Skin epidermis (tissue), 12 donors: Measurements from ENCODE around the gene ENG.
"Not testable (repeated sequence)": the region's sequence is repeated elsewhere in the genome, so short reads cannot be mapped to it uniquely, and the experiment has no call there.

Experiments used
- H3K27ac ChIP-seq, 21 experiments: fragments of 200-600 bp; sonication (generic) in 11 of 21; one replicate each; pipeline ENCODE4 v1.5.0; 2020; ENCODE audit warnings: mild to moderate bottlenecking in 3 of 21, inconsistent platforms in 2 of 21, moderate library complexity in 2 of 21
- H3K4me3 ChIP-seq, 7 experiments: fragments of 200-600 bp; sonication (generic) in 2 of 7; one replicate each; pipeline ENCODE4 v1.5.0; 2020; ENCODE audit warnings: inconsistent platforms in 2 of 7, mild to moderate bottlenecking in 2 of 7, moderate library complexity in 1 of 7

Gene ENG

DNA sequence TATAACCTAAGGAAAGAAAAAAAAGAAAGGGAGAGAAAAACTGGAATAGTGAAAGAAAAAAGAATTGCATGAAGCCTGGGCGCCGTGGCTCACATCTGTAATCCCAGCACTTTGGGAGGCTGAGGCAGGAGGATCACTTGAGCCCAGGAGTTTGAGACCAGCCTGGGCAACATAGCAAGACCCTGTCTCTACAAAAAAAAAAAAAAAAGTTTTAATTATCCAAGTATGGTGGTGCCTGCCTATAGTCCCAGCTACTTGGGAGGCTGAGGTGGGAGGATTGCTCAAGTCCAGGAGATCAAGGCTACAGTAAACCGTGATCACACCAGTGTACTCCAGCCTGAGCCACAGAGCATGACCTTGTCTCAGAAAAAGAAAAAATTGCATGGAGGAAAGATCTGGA is 27.3 kb upstream of the ENG start:
- H3K27ac ChIP-seq, result not testable (repeated sequence)

GRCh38 chr9:127880143-127880542 is 25.7 kb upstream of the ENG start:
- Histone ChIP-seq H3K4me3 (no peak overlapping the region), H3K27ac (no peak overlapping the region)

More for the DNA sequence above, 27.3 kb upstream of the ENG start:
- H3K4me3 ChIP-seq, result not testable (repeated sequence)

- Histone ChIP-seq H3K4me3 (no peak overlapping the region), H3K27ac (peak overlapping the region in 1 of 21 experiments; percentile 83)
Measured at GRCh38 chr9:127878652-127879390, 24.4 kb upstream of the ENG start.

GRCh38 chr9:127878001-127878651 is 23.7 kb upstream of the ENG start:
- peak overlapping the region; percentile 34 to 60 (median 42) for H3K4me3 ChIP-seq
- peak overlapping the region in 17 of 21 experiments; percentile 41 to 90 (median 82) for H3K27ac ChIP-seq

DNA sequence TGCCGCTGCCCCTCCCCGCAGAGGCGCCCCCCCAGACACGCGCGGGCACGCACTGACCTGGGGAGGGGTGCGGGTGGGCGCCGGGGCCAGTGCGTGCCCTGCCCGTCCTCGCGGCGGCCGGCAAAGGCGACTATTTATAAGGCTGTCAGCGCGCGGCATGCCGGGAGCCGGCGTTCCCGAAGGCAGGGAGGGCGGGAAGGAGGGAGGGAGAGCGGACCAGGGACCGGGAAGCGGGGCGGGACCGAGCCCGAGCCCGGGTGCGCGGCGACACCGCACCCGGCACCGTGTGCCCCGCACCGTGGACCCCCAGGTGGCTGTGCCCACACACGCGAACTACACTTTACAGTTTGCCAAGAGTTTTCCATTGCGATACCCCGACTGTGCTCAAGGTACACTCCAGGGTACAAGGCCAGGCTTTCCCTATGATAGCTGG is 23.1 kb upstream of the ENG start, which contains the start of gene AK1:
AK1 (minus strand) TSS at position 110 of the 433 bp plus-strand sequence. CDS start 3,058 bp downstream, outside the sequence.
- peak within 1 kb of the TSS; percentile 34 to 60 (median 42) for H3K4me3 ChIP-seq
- peak within 1 kb of the TSS in 20 of 21 experiments; percentile 41 to 90 (median 81) for H3K27ac ChIP-seq

DNA sequence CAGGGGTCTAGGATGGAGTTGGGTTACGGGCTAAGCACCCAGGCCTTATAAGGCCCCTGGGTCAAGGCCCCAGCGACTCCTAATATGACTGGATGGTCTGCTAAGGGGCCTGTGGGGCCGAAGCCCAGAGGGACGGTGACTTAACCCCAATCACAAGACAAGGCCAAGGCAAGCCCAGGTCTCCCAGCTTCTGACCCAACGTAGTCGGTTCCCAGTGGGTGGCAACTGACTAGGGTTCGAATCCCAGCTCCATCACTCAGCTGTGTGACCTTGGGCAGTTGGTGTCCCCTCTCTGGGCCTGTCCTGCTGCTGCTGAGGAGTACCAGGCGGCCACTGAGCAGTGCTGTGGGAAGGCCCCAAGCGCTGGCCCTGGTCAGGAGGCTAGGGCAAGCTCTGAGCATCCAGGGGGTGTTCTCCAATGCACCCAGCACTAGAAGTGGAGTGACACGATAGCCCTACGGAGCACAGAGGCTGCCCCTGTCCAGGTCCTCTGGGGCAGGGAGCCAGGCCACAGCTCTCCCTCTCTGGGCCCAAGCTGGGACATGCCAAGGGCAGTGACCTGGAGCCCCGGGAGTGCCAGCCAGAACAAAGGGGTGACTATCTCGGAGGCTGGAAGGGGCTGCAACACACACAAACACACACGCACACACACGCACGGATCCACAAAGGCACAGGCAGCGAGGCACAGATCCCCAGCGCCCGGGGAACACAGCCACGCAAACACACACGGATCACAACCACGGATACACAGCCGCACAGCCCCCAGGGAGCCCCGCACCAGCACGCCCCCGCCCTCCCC is 22.5 kb upstream of the ENG start:
- Histone ChIP-seq H3K4me3 (peak overlapping the region; percentile 34 to 60 (median 42)), H3K27ac (peak overlapping the region in 20 of 21 experiments; percentile 41 to 90 (median 81))

GRCh38 chr9:127876026-127876763 is 21.7 kb upstream of the ENG start:
- H3K4me3 ChIP-seq, result peak overlapping the region in 1 of 7 experiments; percentile 42

DNA sequence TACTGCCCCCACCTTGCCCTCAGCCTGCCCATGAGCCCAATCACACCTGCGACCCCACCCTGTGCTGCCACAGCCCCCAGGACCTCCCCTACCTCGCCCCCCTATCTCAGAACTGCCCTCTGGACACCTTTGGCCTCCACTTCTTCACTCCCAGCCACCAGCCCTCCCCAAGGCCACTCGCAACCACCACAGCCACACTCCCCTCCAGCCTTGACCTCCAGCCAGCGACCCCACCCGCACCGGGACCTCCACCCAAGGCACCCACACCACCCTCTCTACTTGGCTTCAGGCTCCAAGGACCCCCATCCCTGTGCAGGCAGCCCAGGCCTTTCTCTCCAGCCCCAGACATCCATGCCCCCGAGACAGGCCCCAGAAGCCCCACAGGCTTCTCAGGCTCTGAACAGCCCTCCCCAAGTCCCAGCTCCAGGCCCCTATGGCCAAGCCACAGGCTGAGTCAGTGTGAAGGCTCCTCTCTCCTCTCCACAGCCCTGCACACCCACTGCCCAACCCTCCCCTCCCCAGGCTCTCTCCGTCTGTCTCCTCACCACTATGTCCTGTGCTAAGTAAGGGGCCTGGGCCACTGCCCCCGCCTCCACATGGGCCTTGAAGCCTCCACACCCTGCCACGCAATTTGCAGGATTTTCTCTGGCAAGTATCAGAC is 21.0 kb upstream of the ENG start:
- no peak overlapping the region for H3K4me3 ChIP-seq
- H3K27ac ChIP-seq, result peak overlapping the region in 11 of 21 experiments; percentile 14 to 90 (median 52)

More at GRCh38 chr9:127876026-127876763, 21.7 kb upstream of the ENG start:
- H3K27ac ChIP-seq, result peak overlapping the region in 7 of 21 experiments; percentile 14 to 90 (median 80)

GRCh38 chr9:127874301-127875221 is 20.1 kb upstream of the ENG start:
- Histone ChIP-seq H3K4me3 (no peak overlapping the region), H3K27ac (peak overlapping the region in 9 of 21 experiments; percentile 41 to 82 (median 56))

- Histone ChIP-seq H3K4me3 (no peak overlapping the region), H3K27ac (peak overlapping the region in 8 of 21 experiments; percentile 28 to 73 (median 52))
Measured at GRCh38 chr9:127873886-127874285, 19.4 kb upstream of the ENG start.

- H3K27ac ChIP-seq, result peak overlapping the region in 5 of 21 experiments; percentile 4 to 73 (median 46)
- H3K4me3 ChIP-seq, result no peak overlapping the region
Measured at GRCh38 chr9:127873223-127873691, 18.8 kb upstream of the ENG start.

- H3K27ac ChIP-seq, result peak overlapping the region in 1 of 21 experiments; percentile 4
- no peak overlapping the region for H3K4me3 ChIP-seq
Measured at GRCh38 chr9:127872369-127873222, 18.1 kb upstream of the ENG start.

DNA sequence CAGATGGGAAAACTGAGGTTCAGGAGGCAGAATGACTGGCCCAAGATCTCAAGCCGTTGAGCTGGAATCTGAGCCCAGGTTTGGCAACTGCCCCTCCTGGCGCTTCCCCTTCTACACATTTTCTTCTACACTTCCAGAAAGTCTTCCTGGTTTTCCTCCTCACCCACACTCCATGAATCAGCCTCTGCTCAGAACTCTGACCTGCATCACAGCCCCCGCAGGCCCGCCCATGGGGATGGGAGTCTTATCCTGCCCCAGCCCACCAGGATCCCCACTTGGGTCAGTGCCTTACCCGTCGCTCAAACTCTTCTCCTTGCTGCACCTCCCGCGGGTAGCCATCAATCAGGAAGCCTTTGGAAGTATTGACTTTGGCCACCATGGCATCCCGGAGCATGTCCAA is 17.1 kb upstream of the ENG start:
- Histone ChIP-seq H3K4me3 (no peak overlapping the region), H3K27ac (no peak overlapping the region)

DNA sequence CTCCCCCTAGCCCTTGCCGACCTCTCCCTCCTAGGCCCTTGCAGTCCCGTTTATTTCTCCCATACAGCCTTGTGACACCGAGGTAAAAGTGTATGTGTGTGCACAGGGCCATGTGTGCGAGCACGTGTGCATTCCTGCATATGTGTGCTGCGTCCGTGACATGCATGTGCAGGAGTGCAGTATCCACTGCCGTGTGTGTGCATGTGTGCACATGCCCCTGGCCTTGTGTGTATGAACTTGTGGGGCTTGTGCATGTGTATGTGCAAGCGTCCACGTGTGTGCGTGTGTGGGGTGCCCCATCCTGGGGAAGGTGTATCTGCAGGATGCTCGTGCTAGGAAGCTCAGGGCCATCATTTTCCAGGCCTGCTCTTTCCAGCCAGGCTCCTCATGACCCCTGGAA is 16.4 kb upstream of the ENG start:
- no peak overlapping the region for H3K4me3 ChIP-seq
- no peak overlapping the region for H3K27ac ChIP-seq

- not testable (repeated sequence) for H3K27ac ChIP-seq, H3K4me3 ChIP-seq
Measured at GRCh38 chr9:127870153-127870491, 15.7 kb upstream of the ENG start.

- peak overlapping the region in 4 of 21 experiments; percentile 7 to 33 (median 26) for H3K27ac ChIP-seq
Measured at GRCh38 chr9:127869310-127870152, 15.1 kb upstream of the ENG start.

More at GRCh38 chr9:127869310-127870152, 15.1 kb upstream of the ENG start:
- H3K4me3 ChIP-seq, result no peak overlapping the region
